H1 (cell line): ENCODE results near the gene ADAMTS13. TPM values are rescaled to one million over a fixed set of nuclear protein-coding genes. Genes with fewer than 3 reads are reported as not detected.

Experiments used
- polyA plus RNA-seq, 7 experiments: library from polyadenylated mRNA; depleted of rRNA in 3 of 7; stranded (reverse) in 5 of 7; unstranded in 2 of 7; fragments of >200 nt in 5 of 7; fragments of 200-250 nt in 2 of 7; gene quantifications; 1 replicate in 5 of 7; 2 replicates in 1 of 7; 4 replicates in 1 of 7; pipeline versions ENCODE4 v1.2.1 to v1.2.3, GENCODE V29; 2011 to 2013; ENCODE audit warnings: missing spikeins in 2 of 7, mixed read lengths in 2 of 7
- total RNA-seq: library from RNA; stranded (reverse); fragmentation: NEBNext Ultra II Directional; extraction: Animal tissue kit (Norgen Biotek cat#: 25700); gene quantifications from 2 replicates; pipeline ENCODE4 v1.2.1, GENCODE V29; 2021
- TF ChIP-seq, protein P1 (sequence below): fragments of 300-600 bp; sonication (generic); IDR thresholded peaks from 2 replicates; pipeline ENCODE4 v1.7.1; 2012; ENCODE audit warnings: low read length, moderate library complexity, mild to moderate bottlenecking, inconsistent platforms; ENCODE audit not compliant: insufficient replicate concordance

ADAMTS13 gene
- total and polyA plus RNA-seq, 2 of the 8 experiments (the other 6 are each of a cell fraction or from before 2014, with no cell fraction given) = 4.4 to 5.8 TPM

DNA sequence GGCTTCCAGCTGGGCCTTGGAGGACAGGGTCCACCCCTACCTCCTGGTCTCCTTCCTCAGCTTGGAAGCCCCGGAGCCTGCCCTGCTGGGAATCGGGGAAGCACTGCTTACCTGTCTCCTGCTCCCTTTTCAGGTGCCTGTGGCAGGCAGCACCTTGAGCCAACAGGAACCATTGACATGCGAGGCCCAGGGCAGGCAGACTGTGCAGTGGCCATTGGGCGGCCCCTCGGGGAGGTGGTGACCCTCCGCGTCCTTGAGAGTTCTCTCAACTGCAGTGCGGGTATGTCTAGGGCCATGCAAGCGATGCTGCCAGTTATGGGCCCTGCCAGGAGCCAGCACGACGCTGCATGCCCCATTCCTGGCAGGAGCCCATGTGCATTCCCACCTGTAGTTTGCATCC, 33.8 kb downstream of the ADAMTS13 start (continued):
- TF ChIP-seq, protein P1, sequence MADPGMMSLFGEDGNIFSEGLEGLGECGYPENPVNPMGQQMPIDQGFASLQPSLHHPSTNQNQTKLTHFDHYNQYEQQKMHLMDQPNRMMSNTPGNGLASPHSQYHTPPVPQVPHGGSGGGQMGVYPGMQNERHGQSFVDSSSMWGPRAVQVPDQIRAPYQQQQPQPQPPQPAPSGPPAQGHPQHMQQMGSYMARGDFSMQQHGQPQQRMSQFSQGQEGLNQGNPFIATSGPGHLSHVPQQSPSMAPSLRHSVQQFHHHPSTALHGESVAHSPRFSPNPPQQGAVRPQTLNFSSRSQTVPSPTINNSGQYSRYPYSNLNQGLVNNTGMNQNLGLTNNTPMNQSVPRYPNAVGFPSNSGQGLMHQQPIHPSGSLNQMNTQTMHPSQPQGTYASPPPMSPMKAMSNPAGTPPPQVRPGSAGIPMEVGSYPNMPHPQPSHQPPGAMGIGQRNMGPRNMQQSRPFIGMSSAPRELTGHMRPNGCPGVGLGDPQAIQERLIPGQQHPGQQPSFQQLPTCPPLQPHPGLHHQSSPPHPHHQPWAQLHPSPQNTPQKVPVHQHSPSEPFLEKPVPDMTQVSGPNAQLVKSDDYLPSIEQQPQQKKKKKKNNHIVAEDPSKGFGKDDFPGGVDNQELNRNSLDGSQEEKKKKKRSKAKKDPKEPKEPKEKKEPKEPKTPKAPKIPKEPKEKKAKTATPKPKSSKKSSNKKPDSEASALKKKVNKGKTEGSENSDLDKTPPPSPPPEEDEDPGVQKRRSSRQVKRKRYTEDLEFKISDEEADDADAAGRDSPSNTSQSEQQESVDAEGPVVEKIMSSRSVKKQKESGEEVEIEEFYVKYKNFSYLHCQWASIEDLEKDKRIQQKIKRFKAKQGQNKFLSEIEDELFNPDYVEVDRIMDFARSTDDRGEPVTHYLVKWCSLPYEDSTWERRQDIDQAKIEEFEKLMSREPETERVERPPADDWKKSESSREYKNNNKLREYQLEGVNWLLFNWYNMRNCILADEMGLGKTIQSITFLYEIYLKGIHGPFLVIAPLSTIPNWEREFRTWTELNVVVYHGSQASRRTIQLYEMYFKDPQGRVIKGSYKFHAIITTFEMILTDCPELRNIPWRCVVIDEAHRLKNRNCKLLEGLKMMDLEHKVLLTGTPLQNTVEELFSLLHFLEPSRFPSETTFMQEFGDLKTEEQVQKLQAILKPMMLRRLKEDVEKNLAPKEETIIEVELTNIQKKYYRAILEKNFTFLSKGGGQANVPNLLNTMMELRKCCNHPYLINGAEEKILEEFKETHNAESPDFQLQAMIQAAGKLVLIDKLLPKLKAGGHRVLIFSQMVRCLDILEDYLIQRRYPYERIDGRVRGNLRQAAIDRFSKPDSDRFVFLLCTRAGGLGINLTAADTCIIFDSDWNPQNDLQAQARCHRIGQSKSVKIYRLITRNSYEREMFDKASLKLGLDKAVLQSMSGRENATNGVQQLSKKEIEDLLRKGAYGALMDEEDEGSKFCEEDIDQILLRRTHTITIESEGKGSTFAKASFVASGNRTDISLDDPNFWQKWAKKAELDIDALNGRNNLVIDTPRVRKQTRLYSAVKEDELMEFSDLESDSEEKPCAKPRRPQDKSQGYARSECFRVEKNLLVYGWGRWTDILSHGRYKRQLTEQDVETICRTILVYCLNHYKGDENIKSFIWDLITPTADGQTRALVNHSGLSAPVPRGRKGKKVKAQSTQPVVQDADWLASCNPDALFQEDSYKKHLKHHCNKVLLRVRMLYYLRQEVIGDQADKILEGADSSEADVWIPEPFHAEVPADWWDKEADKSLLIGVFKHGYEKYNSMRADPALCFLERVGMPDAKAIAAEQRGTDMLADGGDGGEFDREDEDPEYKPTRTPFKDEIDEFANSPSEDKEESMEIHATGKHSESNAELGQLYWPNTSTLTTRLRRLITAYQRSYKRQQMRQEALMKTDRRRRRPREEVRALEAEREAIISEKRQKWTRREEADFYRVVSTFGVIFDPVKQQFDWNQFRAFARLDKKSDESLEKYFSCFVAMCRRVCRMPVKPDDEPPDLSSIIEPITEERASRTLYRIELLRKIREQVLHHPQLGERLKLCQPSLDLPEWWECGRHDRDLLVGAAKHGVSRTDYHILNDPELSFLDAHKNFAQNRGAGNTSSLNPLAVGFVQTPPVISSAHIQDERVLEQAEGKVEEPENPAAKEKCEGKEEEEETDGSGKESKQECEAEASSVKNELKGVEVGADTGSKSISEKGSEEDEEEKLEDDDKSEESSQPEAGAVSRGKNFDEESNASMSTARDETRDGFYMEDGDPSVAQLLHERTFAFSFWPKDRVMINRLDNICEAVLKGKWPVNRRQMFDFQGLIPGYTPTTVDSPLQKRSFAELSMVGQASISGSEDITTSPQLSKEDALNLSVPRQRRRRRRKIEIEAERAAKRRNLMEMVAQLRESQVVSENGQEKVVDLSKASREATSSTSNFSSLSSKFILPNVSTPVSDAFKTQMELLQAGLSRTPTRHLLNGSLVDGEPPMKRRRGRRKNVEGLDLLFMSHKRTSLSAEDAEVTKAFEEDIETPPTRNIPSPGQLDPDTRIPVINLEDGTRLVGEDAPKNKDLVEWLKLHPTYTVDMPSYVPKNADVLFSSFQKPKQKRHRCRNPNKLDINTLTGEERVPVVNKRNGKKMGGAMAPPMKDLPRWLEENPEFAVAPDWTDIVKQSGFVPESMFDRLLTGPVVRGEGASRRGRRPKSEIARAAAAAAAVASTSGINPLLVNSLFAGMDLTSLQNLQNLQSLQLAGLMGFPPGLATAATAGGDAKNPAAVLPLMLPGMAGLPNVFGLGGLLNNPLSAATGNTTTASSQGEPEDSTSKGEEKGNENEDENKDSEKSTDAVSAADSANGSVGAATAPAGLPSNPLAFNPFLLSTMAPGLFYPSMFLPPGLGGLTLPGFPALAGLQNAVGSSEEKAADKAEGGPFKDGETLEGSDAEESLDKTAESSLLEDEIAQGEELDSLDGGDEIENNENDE = no peak
